Gastroesophageal sphincter (tissue), 4 donors: ENCODE results near the gene KDM2A. TPM values are rescaled to one million over a fixed set of nuclear protein-coding genes. Genes with fewer than 3 reads are reported as not detected.

Experiments
- ATAC-seq: fragments of 150-250 bp; one replicate; pipeline ENCODE4 v1.9.1; 2016; ENCODE audit warnings: mild to moderate bottlenecking, moderate library complexity
- H3K27ac ChIP-seq, 4 donors: fragments of 200-600 bp; sonication (generic) in 3 of 4; 1 replicate in 3 of 4; 2 replicates in 1 of 4; pipeline ENCODE4 v1.5.1; 2016 to 2019
- H3K27me3 ChIP-seq: fragments of 200-600 bp; sonication (generic); one replicate; pipeline ENCODE4 v1.5.1; 2019
- H3K36me3 ChIP-seq, 2 donors: fragments of 200-600 bp; sonication (generic); one replicate each; pipeline ENCODE4 v1.5.1; 2019; ENCODE audit warnings: control low read depth in 1 of 2
- H3K4me1 ChIP-seq, 3 donors: fragments of 200-600 bp; sonication (generic); 1 replicate in 2 of 3; 2 replicates in 1 of 3; pipeline ENCODE4 v1.5.1; 2016 to 2019; ENCODE audit warnings: control low read depth in 2 of 3
- H3K4me3 ChIP-seq, 2 donors: fragments of 200-600 bp; sonication (generic); one replicate each; pipeline ENCODE4 v1.5.1; 2019; ENCODE audit warnings: mild to moderate bottlenecking in 1 of 2, moderate library complexity in 1 of 2
- H3K9me3 ChIP-seq, 3 donors: fragments of 200-600 bp; sonication (generic); one replicate each; pipeline ENCODE4 v1.5.1; 2017 to 2019; ENCODE audit warnings: control low read depth in 2 of 3
- CTCF ChIP-seq, 4 experiments: fragments of 200-600 bp in 2 of 4; fragments of 450-650 bp in 2 of 4; sonication (generic) in 1 of 4; IDR thresholded peaks; one replicate each; pipeline ENCODE4 v1.5.1; 2017 to 2019; ENCODE audit warnings: antibody characterized with exemption in 4 of 4, mild to moderate bottlenecking in 2 of 4, moderate library complexity in 2 of 4
- EP300 ChIP-seq: sonication (generic); formaldehyde crosslinking; IDR thresholded peaks from one replicate; pipeline ENCODE4 v1.6.1; 2017; ENCODE audit warnings: antibody characterized with exemption, mild to moderate bottlenecking
- POLR2A ChIP-seq, 2 donors: fragments of 450-650 bp; IDR thresholded peaks; one replicate each; pipeline ENCODE4 v1.6.1; 2017; ENCODE audit warnings: antibody characterized with exemption in 2 of 2, mild to moderate bottlenecking in 2 of 2, moderate library complexity in 1 of 2
- POLR2AphosphoS5 ChIP-seq: sonication (generic); formaldehyde crosslinking; IDR thresholded peaks from one replicate; pipeline ENCODE4 v1.6.1; 2017; ENCODE audit warnings: antibody characterized with exemption
- WGBS, 2 donors: methylation state at CpG; one replicate each; pipeline ENCODE4 v1.1.5; 2018; ENCODE audit warnings: low coverage in 1 of 2; 5-methylcytosine and 5-hydroxymethylcytosine counted together
- total RNA-seq, 4 donors: library from RNA; depleted of rRNA; stranded (reverse); fragments of >200 nt; gene quantifications; one replicate each; pipeline ENCODE4 v1.1.0, GENCODE V29; 2016

KDM2A gene
- total RNA-seq, 4 donors from 2014 or later: 35.4 to 68.0 (median 48.3) TPM

GRCh38 chr11:67158221-67158620 lies 39.2 kb downstream of the KDM2A start:
- H3K4me1 ChIP-seq: peaks cover 0 to 46% (median 0%) of the 10 kb centered on the region in 3 donors
- H3K27ac ChIP-seq: no peak overlapping the region
- TF ChIP-seq POLR2A (IDR thresholded peaks at IDR 0.05): no peak
- no peak for TF ChIP-seq EP300
- no peak for TF ChIP-seq CTCF (IDR thresholded peaks at IDR 0.05)
- TF ChIP-seq POLR2AphosphoS5: no peak
- 40 to 43% methylated on average over 2 of the region's 2 CpGs for whole genome bisulfite sequencing, 2 donors
- no peaks in the 10 kb centered on the region for H3K9me3 ChIP-seq
- no peak for ATAC-seq
- H3K27me3 ChIP-seq: no peaks in the 10 kb centered on the region
- peaks cover 0 to 6% of the 10 kb centered on the region in 2 donors for H3K36me3 ChIP-seq
- no peak overlapping the region for H3K4me3 ChIP-seq

GRCh38 chr11:67160045-67160444 lies 41.0 kb downstream of the KDM2A start:
- no peaks in the 10 kb centered on the region for H3K36me3 ChIP-seq
- H3K27me3 ChIP-seq: no peaks in the 10 kb centered on the region
- no peaks in the 10 kb centered on the region for H3K9me3 ChIP-seq
- H3K4me3 ChIP-seq: no peak overlapping the region
- TF ChIP-seq POLR2AphosphoS5 (no peak), POLR2A (IDR thresholded peaks at IDR 0.05) (no peak), CTCF (IDR thresholded peaks at IDR 0.05) (no peak), EP300 (no peak)
- no peak overlapping the region for H3K27ac ChIP-seq
- no peak for ATAC-seq
- peaks cover 0 to 46% (median 0%) of the 10 kb centered on the region in 3 donors for H3K4me1 ChIP-seq
- 42 to 56% methylated on average over 2 of the region's 2 CpGs for WGBS, 2 donors

DNA sequence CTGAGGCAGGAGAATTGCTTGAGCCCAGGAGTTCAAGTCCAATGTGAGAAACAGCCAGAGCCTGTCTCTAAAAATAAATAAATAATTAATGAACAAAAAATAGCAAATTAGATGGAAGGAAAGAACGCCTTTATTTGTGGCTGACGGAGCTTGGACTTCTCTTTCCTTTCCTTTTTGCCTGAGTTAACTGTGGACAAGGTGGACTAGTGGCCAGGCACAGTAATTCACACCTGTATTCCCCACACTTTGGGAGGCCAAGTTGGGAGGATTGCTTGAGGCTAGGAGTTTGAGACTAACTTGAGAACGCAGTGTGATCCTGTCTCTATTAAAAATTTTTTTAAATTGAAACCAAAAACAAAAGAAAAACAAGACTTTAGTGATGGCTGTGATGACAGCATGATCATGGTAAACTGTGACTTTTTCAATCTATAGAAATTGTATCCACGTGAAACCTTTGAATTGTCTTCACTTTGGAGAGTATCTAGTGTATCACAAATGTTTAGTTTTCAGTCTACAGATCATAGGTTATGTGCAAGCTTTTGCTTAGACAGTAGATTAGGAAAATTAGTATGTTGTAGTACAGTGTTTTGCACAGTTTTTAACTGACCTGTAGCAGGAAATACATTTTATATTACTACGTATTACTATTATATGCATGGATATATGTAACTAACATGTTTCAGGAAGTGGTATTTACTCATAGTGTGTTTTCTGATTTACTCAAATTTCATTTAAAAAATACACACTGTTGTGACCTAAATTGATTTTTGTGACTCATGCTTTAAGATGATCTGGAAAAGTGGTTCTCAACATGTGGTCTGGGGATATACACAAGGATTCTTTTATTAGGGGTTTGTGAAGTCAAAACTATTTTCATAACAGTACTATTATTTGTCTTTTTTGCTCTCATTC lies 42.1 kb downstream of the KDM2A start:
- Histone ChIP-seq H3K4me1 (peaks cover 0 to 57% (median 0%) of the 10 kb centered on the region in 3 donors), H3K4me3 (no peak overlapping the region), H3K27ac (no peak overlapping the region), H3K36me3 (no peaks in the 10 kb centered on the region), H3K27me3 (no peaks in the 10 kb centered on the region), H3K9me3 (no peaks in the 10 kb centered on the region)
- ATAC-seq: no peak
- 84 to 90% methylated on average over 5 of the region's 5 CpGs for WGBS, 2 donors
- no peak for TF ChIP-seq CTCF (IDR thresholded peaks at IDR 0.05)
- TF ChIP-seq EP300: no peak
- TF ChIP-seq POLR2AphosphoS5: no peak
- TF ChIP-seq POLR2A (IDR thresholded peaks at IDR 0.05): no peak

- no peak for ATAC-seq
- no peak overlapping the region for H3K27ac ChIP-seq
- H3K36me3 ChIP-seq: no peaks in the 10 kb centered on the region
- H3K4me1 ChIP-seq: peaks cover 0 to 66% (median 5%) of the 10 kb centered on the region in 3 donors
- TF ChIP-seq EP300: no peak
- TF ChIP-seq POLR2A (IDR thresholded peaks at IDR 0.05): no peak
- no peak for TF ChIP-seq POLR2AphosphoS5
- TF ChIP-seq CTCF (IDR thresholded peaks at IDR 0.05): no peak
- H3K4me3 ChIP-seq: no peak overlapping the region
- H3K27me3 ChIP-seq: no peaks in the 10 kb centered on the region
- WGBS, 2 donors: 71 to 95% methylated on average over 3 of the region's 3 CpGs
- H3K9me3 ChIP-seq: no peaks in the 10 kb centered on the region
Observed at GRCh38 chr11:67163006-67163405, 43.9 kb downstream of the KDM2A start.

GRCh38 chr11:67165623-67166022 lies 46.6 kb downstream of the KDM2A start:
- TF ChIP-seq EP300 (no peak), CTCF (IDR thresholded peaks at IDR 0.05) (no peak)
- 64 to 83% methylated on average over 1 of the region's 1 CpG for WGBS, 2 donors
- Histone ChIP-seq H3K4me1 (peaks cover 0 to 68% (median 6%) of the 10 kb centered on the region in 3 donors), H3K27ac (no peak overlapping the region), H3K27me3 (no peaks in the 10 kb centered on the region), H3K9me3 (no peaks in the 10 kb centered on the region), H3K36me3 (no peaks in the 10 kb centered on the region), H3K4me3 (no peak overlapping the region)
- ATAC-seq: no peak
